ENCODE results near the gene ABCA4.
A peak's percentile ranks its signal among the peaks of the same experiment; 100 is the strongest.

Gene ABCA4

GRCh38 chr1:94084085-94084484, 36.9 kb downstream of the ABCA4 start:
- DNase-seq (ENCODE audit: low read depth, low spot score), result no peak

GRCh38 chr1:94083681-94084080, 37.3 kb downstream of the ABCA4 start:
- DNase-seq (ENCODE audit: low read depth, low spot score), result no peak

GRCh38 chr1:94081566-94082344, 39.2 kb downstream of the ABCA4 start:
- peak; percentile 35 for DNase-seq (ENCODE audit: low read depth, low spot score)

GRCh38 chr1:94079989-94080388, 41.0 kb downstream of the ABCA4 start:
- DNase-seq (ENCODE audit: low read depth, low spot score), result no peak

GRCh38 chr1:94079080-94079940, 41.6 kb downstream of the ABCA4 start:
- peak; percentile 69 for DNase-seq (ENCODE audit: low read depth, low spot score)

- DNase-seq (ENCODE audit: low read depth, low spot score), result no peak
Observed at GRCh38 chr1:94072840-94073522, 48.0 kb downstream of the ABCA4 start.

GRCh38 chr1:94071976-94072375, 49.0 kb downstream of the ABCA4 start:
- no peak for DNase-seq (ENCODE audit: low read depth, low spot score)

- no peak for DNase-seq (ENCODE audit: low read depth, low spot score)
Observed at GRCh38 chr1:94071391-94071790, 49.6 kb downstream of the ABCA4 start.

- DNase-seq (ENCODE audit: low read depth, low spot score), result no peak
Observed at GRCh38 chr1:94070865-94071264, 50.1 kb downstream of the ABCA4 start.

- no peak for DNase-seq (ENCODE audit: low read depth, low spot score)
Observed at GRCh38 chr1:94069919-94070285, 51.0 kb downstream of the ABCA4 start.

- DNase-seq (ENCODE audit: low read depth, low spot score), result peak; percentile 64
Observed at GRCh38 chr1:94068999-94069918, 51.7 kb downstream of the ABCA4 start.

- DNase-seq (ENCODE audit: low read depth, low spot score), result peak; percentile 66
Observed at GRCh38 chr1:94068096-94068998, 52.6 kb downstream of the ABCA4 start.

GRCh38 chr1:94067196-94067595, 53.8 kb downstream of the ABCA4 start:
- no peak for DNase-seq (ENCODE audit: low read depth, low spot score)

- DNase-seq (ENCODE audit: low read depth, low spot score), result peak; percentile 50
Observed at GRCh38 chr1:94063379-94063778, 57.6 kb downstream of the ABCA4 start.

GRCh38 chr1:94061513-94062443, 59.2 kb downstream of the ABCA4 start:
- peak; percentile 88 for DNase-seq (ENCODE audit: low read depth, low spot score)

- DNase-seq (ENCODE audit: low read depth, low spot score), result no peak
Observed at GRCh38 chr1:94060720-94061119, 60.2 kb downstream of the ABCA4 start.

- DNase-seq (ENCODE audit: low read depth, low spot score), result no peak
Observed at GRCh38 chr1:94058766-94059165, 62.2 kb downstream of the ABCA4 start.

- no peak for DNase-seq (ENCODE audit: low read depth, low spot score)
Observed at GRCh38 chr1:94056996-94057395, 64.0 kb downstream of the ABCA4 start.

GRCh38 chr1:94056171-94056570, 64.8 kb downstream of the ABCA4 start:
- DNase-seq (ENCODE audit: low read depth, low spot score), result no peak

Data from astrocyte of the hippocampus (primary cell).